ENCODE results near the gene GCSAML. TPM values are rescaled to one million over a fixed set of nuclear protein-coding genes. Genes with fewer than 3 reads are reported as not detected.

Gene GCSAML
- total RNA-seq = not detected in 2 replicates

DNA sequence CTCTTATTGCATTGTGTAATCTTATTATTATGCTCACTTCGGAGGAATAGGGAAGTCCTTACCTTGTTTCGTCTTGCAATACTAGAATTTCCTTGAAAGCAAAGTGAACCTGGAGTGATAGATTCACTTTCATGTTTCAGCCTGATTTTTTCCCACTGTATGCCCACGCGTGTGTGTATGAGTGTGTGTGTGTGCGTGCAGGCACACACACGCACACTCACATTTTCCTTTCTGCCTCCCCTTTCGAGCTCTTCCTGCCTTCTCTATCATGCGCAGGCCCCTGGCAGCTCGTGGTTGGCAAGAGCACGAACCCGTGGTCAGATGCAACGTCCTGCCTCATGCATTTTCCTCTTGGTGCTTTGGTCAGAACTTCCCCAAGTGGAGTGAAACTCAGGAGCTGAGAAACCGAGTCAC lies at the start of gene GCSAML:
GCSAML (plus strand) TSS at position 366 of the 414 bp plus-strand sequence. CDS start 58 bp downstream, outside the sequence.

GRCh38 chr1:247536340-247536739 lies 12.6 kb upstream of the GCSAML start, which contains the start of gene OR2C3:
Gene OR2C3, minus strand, starts transcription at chr1:247536440. Its CDS starts 3,929 bp downstream, at chr1:247532511.

GRCh38 chr1:247588060-247588459 lies 39.1 kb downstream of the GCSAML start, which contains the start of gene OR2G2:
Gene OR2G2, plus strand, starts transcription at chr1:247588360. Its CDS starts 0 bp downstream, at chr1:247588360.

DNA sequence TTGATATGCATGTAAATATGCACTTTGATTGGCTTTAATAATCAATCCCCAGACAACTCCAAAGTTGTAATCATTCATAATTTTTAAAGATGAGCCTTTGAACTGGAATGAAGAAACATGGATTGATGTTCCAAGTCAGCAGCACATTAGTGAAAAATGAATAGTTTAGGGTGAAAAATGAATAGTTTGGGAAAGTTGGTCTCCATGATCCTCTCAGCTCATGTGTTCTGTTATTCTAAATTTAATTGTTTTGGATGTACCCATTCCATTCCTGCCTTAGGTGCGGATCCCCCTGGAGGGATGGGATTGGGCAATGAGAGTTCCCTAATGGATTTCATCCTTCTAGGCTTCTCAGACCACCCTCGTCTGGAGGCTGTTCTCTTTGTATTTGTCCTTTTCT lies 56.4 kb downstream of the GCSAML start, which contains the start of gene OR2G3:
OR2G3 (plus strand) TSS at position 301 of the 400 bp plus-strand sequence; CDS start at position 301, 0 bp downstream.

Other genes with a start within 250 kb of the GCSAML start
- gene ZNF496, start 217.3 kb upstream of the GCSAML start, total RNA-seq = 40.2 and 42.7 TPM in 2 replicates
- gene NLRP3, start 133.0 kb upstream of the GCSAML start, total RNA-seq = 2.1 and 7.0 TPM in 2 replicates
- not detected in 2 replicates for gene OR2B11, start 91.0 kb upstream of the GCSAML start, total RNA-seq
- not detected in 2 replicates for gene OR2C3, start 12.7 kb upstream of the GCSAML start, total RNA-seq
- gene OR2G2, start 39.2 kb downstream of the GCSAML start, total RNA-seq = not detected in 2 replicates
- not detected in 2 replicates for gene OR2G3, start 56.5 kb downstream of the GCSAML start, total RNA-seq
- gene OR13G1, start 130.6 kb downstream of the GCSAML start, total RNA-seq = not detected in 2 replicates
- not detected in 2 replicates for gene OR6F1, start 167.5 kb downstream of the GCSAML start, total RNA-seq
- gene OR14K1, start 189.5 kb downstream of the GCSAML start, total RNA-seq = not detected in 2 replicates
- not detected in 2 replicates for gene OR14A2, start 199.0 kb downstream of the GCSAML start, total RNA-seq
- not detected in 2 replicates for gene OR1C1, start 211.4 kb downstream of the GCSAML start, total RNA-seq

Data from hair follicular keratinocyte (primary cell).